Measurements from ENCODE around the gene TMEM9B. TPM values are rescaled to one million over a fixed set of nuclear protein-coding genes. Genes with fewer than 3 reads are reported as not detected.
"Not testable (repeated sequence)": the region's sequence is repeated elsewhere in the genome, so short reads cannot be mapped to it uniquely, and the experiment has no call there.

TMEM9B gene
- total and polyA plus RNA-seq, 2 experiments from 2014 or later, result 10.4 to 12.9 TPM

DNA sequence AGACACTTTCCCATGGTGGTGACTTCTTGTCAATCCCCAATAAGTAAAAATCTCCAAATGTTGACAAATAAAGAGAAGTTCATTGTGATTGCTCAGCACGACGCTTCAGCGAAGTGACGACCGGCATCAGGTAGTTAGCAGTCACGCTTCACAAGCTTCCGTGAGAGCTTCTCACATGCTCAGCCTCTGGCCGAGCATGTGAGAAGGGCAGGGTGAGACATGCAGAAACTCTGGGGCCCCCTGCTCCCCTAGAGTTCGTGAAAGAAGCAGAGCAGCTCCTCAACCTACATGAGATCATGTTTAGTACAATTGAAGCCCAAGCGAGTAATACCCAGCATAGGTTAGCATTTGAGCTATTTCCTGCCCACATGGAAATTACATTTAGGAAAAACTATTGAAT is 27.1 kb downstream of the TMEM9B start (continued):
- no peak for TF ChIP-seq ZNF462 (CRISPR knock-in tag; IDR thresholded peaks at IDR 0.05)
- no peak for TF ChIP-seq JUNB (IDR thresholded peaks at IDR 0.05; ENCODE audit: unreplicated experiment)
- no peak for TF ChIP-seq ZNF114 (CRISPR knock-in tag; IDR thresholded peaks at IDR 0.05)
- TF ChIP-seq CREB1 (CRISPR knock-in tag; IDR thresholded peaks at IDR 0.05; ENCODE audit: low read depth), result no peak
- no peak for TF ChIP-seq NANOG (IDR thresholded peaks at IDR 0.05; ENCODE audit: borderline replicate concordance)
- TF ChIP-seq, protein P1, sequence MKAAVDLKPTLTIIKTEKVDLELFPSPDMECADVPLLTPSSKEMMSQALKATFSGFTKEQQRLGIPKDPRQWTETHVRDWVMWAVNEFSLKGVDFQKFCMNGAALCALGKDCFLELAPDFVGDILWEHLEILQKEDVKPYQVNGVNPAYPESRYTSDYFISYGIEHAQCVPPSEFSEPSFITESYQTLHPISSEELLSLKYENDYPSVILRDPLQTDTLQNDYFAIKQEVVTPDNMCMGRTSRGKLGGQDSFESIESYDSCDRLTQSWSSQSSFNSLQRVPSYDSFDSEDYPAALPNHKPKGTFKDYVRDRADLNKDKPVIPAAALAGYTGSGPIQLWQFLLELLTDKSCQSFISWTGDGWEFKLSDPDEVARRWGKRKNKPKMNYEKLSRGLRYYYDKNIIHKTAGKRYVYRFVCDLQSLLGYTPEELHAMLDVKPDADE (IDR thresholded peaks at IDR 0.05), result no peak
- TF ChIP-seq EZH2 (IDR thresholded peaks at IDR 0.05; ENCODE audit: low read depth, unreplicated experiment), result no peak

- ATAC-seq; H3K4me3 Mint-ChIP-seq; H3K36me3 ChIP-seq (ENCODE audit: insufficient read depth); H3K4me2 ChIP-seq; H3K27me3 Mint-ChIP-seq (ENCODE audit: insufficient read depth, low read depth, poor library complexity); H4K20me1 ChIP-seq (replicated peaks; ENCODE audit: insufficient read depth); H3K9me3 Mint-ChIP-seq; H3F3A ChIP-seq (replicated peaks; ENCODE audit: low read depth); H3K27ac Mint-ChIP-seq; H3K27me3 ChIP-seq (ENCODE audit: insufficient read depth); H3K9me2 ChIP-seq (ENCODE audit: insufficient read depth); H3K4me3 ChIP-seq; H2AFZ ChIP-seq; DNase-seq (ENCODE audit: low spot score); H3K36me3 Mint-ChIP-seq (ENCODE audit: low read depth); H3K27ac ChIP-seq (ENCODE audit: low read depth); H3K79me2 ChIP-seq (replicated peaks; ENCODE audit: insufficient read depth); H3K4me1 ChIP-seq (ENCODE audit: insufficient read depth): not testable (repeated sequence)
- H3K4me1 Mint-ChIP-seq, result peaks cover 25% of the 10 kb centered on the region
Observed at GRCh38 chr11:8935789-8936188, 28.5 kb downstream of the TMEM9B start.

All from GM23338 (cell line).